Effector CD8-positive, alpha-beta T cell (primary cell): ENCODE measurements around the gene SLC6A15.

ENCODE experiments used
- DNase-seq: peaks from one replicate; lab custom pipeline; 2025; lab: John Stamatoyannopoulos, UW
- total RNA-seq, 4 experiments: gene quantifications; one replicate each; lab custom pipeline; 2026; lab: John Stamatoyannopoulos, UW

The SLC6A15 gene
- 0 to 2.7 (median 0.48) reads per million in 4 experiments for total RNA-seq

DNA sequence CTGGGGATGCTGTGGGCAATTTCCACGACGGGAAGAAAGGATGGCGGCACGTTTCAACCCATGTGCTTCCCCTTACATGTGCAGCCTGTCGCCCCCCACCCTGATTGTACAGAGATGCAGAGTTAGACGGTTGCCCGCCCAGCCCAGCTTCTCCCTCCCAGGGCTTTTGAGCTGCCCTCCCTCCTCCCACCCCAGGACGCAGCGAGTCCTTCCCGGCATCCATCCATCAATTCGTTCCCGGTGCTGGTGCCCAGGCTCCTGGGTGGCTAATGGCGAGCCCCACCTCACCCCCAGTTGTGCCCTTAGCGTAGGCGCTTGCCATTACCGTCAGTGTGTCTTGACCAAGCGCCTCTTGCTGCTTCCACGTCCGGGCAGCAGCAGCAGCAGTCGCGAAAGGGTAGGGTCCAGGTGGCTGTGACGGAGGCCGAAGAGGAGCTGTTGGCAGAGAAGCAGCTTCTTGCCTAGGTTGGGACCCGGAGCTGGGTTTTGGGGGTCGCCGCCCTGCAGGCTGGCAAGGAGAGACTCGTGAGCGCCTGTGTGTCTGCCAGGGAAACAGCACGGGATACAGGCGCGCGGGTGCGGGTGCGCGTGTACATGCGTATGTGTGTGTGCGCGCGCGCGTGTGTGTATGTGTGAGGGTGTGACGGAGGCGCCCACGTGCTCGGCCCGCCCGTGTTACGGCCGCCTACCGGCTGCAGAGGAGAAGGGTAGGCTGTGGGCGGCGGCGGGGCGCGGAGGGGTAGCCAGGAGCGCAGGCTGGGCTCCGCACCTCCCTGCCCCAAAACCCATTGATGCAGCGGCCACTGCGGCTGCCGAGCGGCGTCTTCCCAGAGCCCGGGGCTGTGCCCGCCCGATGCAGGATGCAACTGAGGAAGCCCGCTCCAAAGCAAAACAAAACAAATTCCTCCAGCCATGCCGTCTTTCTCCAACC is at the start of gene SLC6A15:
Gene SLC6A15, minus strand, starts transcription at position 602 of the 931 bp plus-strand sequence. CDS start 20,679 bp downstream, outside the sequence.
- no peak for DNase-seq

DNA sequence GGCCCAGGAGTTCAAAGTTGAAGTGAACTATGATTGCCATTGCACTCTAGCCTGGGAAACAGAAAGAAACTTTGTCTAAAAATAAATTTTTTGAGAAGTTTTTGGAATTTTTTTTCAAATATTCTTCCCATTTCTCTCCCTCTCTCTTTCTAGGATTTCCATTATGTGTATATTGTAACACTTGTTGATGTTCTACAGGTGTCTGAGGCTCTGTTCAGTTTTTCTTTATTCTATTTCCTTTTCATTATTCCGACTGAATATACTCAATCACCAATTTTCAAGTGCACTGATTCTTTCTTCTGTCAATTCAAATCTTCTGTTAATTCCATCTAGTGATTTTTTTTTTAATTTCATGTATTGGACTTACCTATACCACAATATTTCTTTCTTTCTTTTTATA is 48.3 kb upstream of the SLC6A15 start:
- no peak for DNase-seq

GRCh38 chr12:84955298-84955697 is 42.7 kb upstream of the SLC6A15 start:
- DNase-seq: no peak

DNA sequence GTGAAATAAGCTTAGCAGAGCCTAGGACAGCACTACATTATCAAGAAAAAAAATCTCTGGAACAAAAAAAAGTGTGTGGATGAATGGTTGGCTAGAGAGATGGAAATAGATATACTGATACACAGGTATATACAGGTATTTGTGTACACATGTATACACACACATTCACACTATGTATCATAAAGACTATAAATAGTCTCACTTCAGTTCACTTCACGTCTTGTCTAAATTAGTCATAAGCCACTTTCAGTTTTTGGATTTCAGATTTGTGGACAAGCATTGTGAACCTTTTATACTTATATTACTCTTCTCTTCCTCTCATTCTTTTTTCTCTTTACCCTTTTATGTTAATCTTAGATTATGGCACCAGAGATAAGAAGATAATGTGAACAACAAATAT is 41.8 kb upstream of the SLC6A15 start:
- no peak for DNase-seq

GRCh38 chr12:84950971-84951546 is 38.5 kb upstream of the SLC6A15 start:
- no peak for DNase-seq

GRCh38 chr12:84946753-84947152 is 34.2 kb upstream of the SLC6A15 start:
- no peak for DNase-seq

GRCh38 chr12:84937415-84937814 is 24.8 kb upstream of the SLC6A15 start:
- DNase-seq: no peak

GRCh38 chr12:84929501-84929900 is 16.9 kb upstream of the SLC6A15 start:
- no peak for DNase-seq

DNA sequence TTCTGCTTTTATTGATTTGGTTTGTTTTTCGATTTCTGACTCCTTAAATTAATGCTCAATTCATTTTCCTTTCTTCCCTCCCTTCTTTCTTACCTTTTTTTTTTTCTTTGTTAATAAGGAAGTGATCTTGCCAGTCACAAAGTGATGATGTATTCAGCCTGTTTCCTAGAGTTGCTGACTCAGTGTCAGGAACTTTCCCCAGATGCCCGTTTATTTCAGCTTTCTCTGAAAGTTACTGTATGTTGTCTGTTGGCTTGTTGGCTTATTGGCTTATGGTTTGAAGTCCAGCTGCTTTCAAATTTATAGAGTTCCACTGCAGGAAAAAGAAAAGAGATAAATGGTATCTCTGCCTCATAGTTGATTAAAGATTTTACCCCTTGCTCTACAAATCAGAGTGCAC is 12.4 kb upstream of the SLC6A15 start:
- no peak for DNase-seq

GRCh38 chr12:84922693-84923092 is 10.1 kb upstream of the SLC6A15 start:
- no peak for DNase-seq

DNA sequence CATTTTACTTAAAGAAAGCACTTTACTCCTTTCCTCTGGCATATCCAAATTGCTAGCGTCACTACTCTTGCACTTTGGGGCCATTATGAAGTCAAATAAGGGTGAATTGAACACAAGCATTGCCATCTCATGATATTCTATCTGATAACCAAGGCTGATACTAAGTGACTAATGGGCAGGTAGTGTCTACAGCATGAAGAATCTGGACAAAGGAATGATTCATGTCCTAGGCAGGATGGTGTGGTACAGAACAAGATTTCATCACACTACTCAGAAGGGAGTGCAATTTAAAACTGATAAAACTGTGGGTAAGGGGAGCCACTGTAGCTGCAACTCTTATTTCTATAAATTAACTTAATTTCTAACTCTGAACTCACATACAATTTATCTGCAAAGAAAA is 7.7 kb upstream of the SLC6A15 start:
- DNase-seq: no peak

- DNase-seq: no peak
These were observed 6.7 kb upstream of the SLC6A15 start for GRCh38 chr12:84919271-84919670.

DNA sequence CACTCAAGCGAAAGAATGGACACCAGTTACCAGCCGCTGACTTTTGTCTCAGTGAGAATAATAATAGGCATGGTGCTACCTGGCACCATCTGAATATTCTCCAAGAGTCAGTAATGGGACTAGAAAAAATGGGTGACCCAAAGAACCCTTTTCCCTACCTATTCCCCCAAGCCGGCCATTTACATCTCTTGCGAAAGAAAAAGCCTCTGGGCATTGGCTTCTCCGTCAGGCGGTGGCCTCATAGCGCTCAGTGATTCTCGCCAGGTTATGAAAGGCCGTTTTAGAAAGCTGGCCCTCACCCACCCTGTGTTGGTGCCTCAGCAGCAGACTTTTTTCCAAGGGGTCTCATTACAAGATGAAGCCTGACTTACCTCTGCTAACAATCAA is 523 bp upstream of the SLC6A15 start:
- DNase-seq: no peak

DNA sequence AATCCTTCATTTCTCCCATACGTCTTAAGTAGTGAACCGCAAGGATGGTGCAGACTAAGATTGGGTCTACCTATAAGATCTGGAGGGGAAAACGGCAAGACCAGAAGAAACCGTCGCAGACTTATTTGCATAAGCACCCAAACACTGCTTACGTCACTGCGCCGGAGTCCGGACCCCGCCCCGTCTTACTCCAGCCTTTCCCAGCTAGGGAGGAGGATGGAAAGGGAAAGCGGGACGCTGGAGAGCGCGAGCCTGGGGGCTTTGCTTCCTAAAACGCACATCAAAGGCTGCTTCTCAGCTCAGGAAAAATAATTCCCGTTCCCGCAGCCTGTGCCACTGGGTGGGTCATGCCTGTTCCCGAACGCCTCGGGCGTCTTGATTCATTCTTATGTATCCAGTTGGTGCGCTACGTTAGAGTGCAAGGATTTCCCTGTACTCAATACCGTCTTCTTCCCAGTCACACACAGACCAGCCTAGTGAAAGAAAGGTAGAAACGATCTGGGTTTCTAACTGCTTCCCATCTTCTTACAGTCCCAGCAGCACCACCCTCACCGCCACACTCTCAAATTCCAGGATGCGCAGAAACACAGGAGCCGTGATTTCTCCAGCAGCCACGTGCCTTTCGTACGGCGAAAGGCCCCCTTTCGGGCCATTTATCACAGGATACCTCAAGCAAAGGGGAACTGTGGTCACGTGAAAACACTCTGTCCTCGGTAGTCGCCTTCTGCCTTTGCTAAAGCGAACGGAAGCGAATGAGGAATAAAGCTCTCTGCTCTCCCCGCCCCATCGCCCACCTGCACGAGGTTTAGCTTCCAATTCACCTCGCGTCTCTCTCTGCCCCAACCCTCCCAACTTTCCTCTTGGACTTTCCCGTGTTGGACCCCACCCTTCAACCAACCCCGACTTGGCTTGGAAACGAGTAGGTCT is 1.1 kb downstream of the SLC6A15 start:
- no peak for DNase-seq

GRCh38 chr12:84910549-84911241 is 1.9 kb downstream of the SLC6A15 start:
- DNase-seq: no peak

DNA sequence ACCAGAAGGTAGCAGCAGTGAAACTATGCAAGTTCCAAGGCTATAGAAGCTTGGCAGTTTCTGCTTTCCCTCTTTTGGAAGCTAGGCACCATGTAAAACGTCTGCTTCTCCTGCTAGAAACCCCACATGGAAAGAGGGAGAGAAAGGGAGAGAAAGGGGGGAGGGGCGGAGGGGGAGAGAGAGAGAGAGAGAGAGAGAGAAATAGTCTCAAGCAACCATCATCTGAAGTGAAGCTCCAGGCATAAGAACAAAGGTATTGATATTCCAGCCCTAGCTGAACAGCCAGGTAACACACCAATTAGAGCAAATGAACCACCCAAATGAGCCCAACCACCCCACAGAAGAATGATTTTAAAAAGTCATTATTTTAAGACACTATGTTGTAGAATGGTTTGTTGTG is 8.5 kb downstream of the SLC6A15 start:
- DNase-seq: no peak

- no peak for DNase-seq
These were observed 21.3 kb downstream of the SLC6A15 start for GRCh38 chr12:84891106-84891838.

DNA sequence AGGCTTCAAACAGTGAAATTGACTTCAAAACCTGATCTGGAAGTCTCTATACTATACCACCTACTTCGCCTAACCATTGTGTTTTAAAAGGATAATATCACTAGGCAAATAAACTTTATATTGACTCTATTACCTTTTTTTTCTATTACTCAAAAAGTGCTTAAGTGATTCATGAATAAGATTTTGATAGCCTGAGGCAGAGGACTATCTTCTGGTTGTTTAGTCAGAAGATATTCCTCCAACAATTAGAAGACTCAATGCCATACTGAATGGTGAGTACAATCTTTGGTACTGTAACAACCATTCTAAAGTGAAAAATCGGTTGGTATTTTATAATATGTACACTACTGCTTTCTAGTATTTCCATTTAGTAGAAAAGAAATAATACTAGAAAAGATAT is 22.8 kb downstream of the SLC6A15 start:
- DNase-seq: no peak

DNA sequence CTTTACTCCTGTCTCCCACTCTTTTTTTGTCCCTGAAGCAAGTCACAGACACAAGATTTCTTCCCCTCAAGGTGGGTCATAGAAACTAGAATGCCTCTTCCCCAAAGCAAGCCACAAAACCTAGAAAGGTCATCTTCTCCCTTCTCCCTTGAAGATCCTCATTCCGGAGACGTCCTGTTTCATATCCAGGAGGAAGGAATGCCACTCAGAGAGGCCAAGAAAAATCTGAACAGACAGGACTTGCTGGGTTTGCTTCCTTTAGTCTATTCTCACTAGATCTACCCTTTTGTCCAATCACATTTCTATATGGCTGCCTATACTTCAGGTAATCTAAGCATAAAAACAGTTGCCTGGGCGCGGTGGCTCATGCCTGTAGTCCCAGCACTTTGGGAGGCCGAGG is 23.7 kb downstream of the SLC6A15 start:
- no peak for DNase-seq

DNA sequence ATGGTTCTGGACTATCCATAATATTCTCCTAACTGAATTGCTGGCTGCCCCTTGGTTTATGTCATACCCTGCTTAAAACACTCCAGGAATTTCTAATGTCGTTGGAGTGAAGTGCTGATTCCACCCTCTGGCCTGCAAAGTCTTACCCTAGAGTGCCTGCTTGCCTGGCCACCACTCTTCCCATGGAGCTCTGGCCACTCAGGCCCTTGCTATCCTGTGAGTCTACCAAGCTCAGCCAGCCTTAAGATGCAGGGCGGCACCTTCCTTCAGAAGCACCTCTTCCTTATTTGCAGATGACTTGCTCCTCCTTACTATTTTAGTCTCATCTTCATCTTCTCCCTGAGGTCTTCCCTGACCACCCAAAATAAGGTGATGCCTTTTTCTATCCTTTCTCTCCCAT is 35.3 kb downstream of the SLC6A15 start:
- no peak for DNase-seq

- DNase-seq: no peak
These were observed 37.4 kb downstream of the SLC6A15 start for GRCh38 chr12:84875241-84875640.
